Liver (tissue), 9 donors: Measurements from ENCODE around the gene PGLYRP3. TPM values are rescaled to one million over a fixed set of nuclear protein-coding genes. Genes with fewer than 3 reads are reported as not detected.

Experiments
- DNase-seq: peaks from one replicate; pipeline ENCODE4 v3.0.0-alpha.2; 2017; ENCODE audit warnings: low spot score
- H3K27ac ChIP-seq, 2 donors: one replicate each; pipeline ENCODE4 v1.7.0; 2013; ENCODE audit warnings: inconsistent platforms in 2 of 2, low read length in 2 of 2, control low read depth in 1 of 2, low read depth in 1 of 2, mild to moderate bottlenecking in 1 of 2
- H3K27me3 ChIP-seq, 4 donors: one replicate each; pipeline versions ENCODE4 v1.6.1 to v1.7.0; 2013; ENCODE audit warnings: low read length in 3 of 4, inconsistent platforms in 1 of 4, mild to moderate bottlenecking in 1 of 4, moderate library complexity in 1 of 4; ENCODE audit not compliant: control insufficient read depth in 4 of 4, insufficient read depth in 4 of 4
- H3K36me3 ChIP-seq, 4 donors: one replicate each; pipeline versions ENCODE4 v1.6.1 to v1.7.0; 2013; ENCODE audit warnings: low read length in 3 of 4, mild to moderate bottlenecking in 3 of 4, low read depth in 1 of 4, moderate library complexity in 1 of 4; ENCODE audit not compliant: control insufficient read depth in 4 of 4, insufficient read depth in 3 of 4
- H3K4me1 ChIP-seq, 4 donors: one replicate each; pipeline versions ENCODE4 v1.6.1 to v1.7.0; 2013; ENCODE audit warnings: low read length in 3 of 4, mild to moderate bottlenecking in 3 of 4, moderate library complexity in 1 of 4; ENCODE audit not compliant: control insufficient read depth in 4 of 4, insufficient read depth in 4 of 4
- H3K4me3 ChIP-seq, 3 donors: one replicate each; pipeline versions ENCODE4 v1.6.1 to v1.7.0; 2013; ENCODE audit warnings: low read length in 3 of 3, control low read depth in 1 of 3, low read depth in 1 of 3, mild to moderate bottlenecking in 1 of 3
- H3K9ac ChIP-seq, 2 donors: one replicate each; pipeline ENCODE4 v1.7.0; 2013; ENCODE audit warnings: low read length in 2 of 2, mild to moderate bottlenecking in 2 of 2, moderate library complexity in 2 of 2, control low read depth in 1 of 2, low read depth in 1 of 2
- H3K9me3 ChIP-seq, 4 donors: one replicate each; pipeline versions ENCODE4 v1.6.1 to v1.7.0; 2013; ENCODE audit warnings: low read length in 3 of 4; ENCODE audit not compliant: control insufficient read depth in 4 of 4
- EGR1 ChIP-seq, 2 donors: IDR thresholded peaks; 2 replicates each; pipeline ENCODE4 v1.6.1; 2016 to 2018; ENCODE audit warnings: antibody characterized with exemption in 2 of 2, low read depth in 2 of 2
- FOXA1 ChIP-seq: IDR thresholded peaks from 2 replicates; pipeline ENCODE4 v1.6.1; 2016; ENCODE audit warnings: antibody characterized with exemption
- FOXA2 ChIP-seq: IDR thresholded peaks from 2 replicates; pipeline ENCODE4 v1.6.1; 2016; ENCODE audit warnings: antibody characterized with exemption
- GABPA ChIP-seq, 2 donors: IDR thresholded peaks in 1 of 2; conservative IDR thresholded peaks in 1 of 2; 2 replicates each; pipeline ENCODE4 v1.6.1; 2016; ENCODE audit warnings: antibody characterized with exemption in 2 of 2, mild to moderate bottlenecking in 1 of 2, moderate library complexity in 1 of 2
- HNF4A ChIP-seq, 2 donors: conservative IDR thresholded peaks; 2 replicates each; pipeline ENCODE4 v1.6.1; 2016; ENCODE audit warnings: antibody characterized with exemption in 2 of 2, mild to moderate bottlenecking in 2 of 2
- HNF4G ChIP-seq: IDR thresholded peaks from 2 replicates; pipeline ENCODE4 v1.6.1; 2016; ENCODE audit warnings: antibody characterized with exemption
- JUND ChIP-seq, 2 donors: IDR thresholded peaks; 2 replicates each; pipeline ENCODE4 v1.6.1; 2016; ENCODE audit warnings: antibody characterized with exemption in 2 of 2
- NR2F2 ChIP-seq: IDR thresholded peaks from 2 replicates; pipeline ENCODE4 v1.6.1; 2016; ENCODE audit warnings: antibody characterized with exemption
- RAD21 ChIP-seq, 2 donors: IDR thresholded peaks; 2 replicates each; pipeline ENCODE4 v1.6.1; 2016; ENCODE audit warnings: antibody characterized with exemption in 2 of 2, mild to moderate bottlenecking in 2 of 2
- RXRA ChIP-seq, 2 donors: IDR thresholded peaks; 2 replicates each; pipeline ENCODE4 v1.6.1; 2017 to 2018; ENCODE audit warnings: antibody characterized with exemption in 2 of 2, mild to moderate bottlenecking in 1 of 2
- SP1 ChIP-seq: IDR thresholded peaks from 2 replicates; pipeline ENCODE4 v1.6.1; 2018; ENCODE audit warnings: antibody characterized with exemption, mild to moderate bottlenecking
- TAF1 ChIP-seq: conservative IDR thresholded peaks from 2 replicates; pipeline ENCODE4 v1.6.1; 2016; ENCODE audit warnings: antibody characterized with exemption, mild to moderate bottlenecking
- YY1 ChIP-seq: IDR thresholded peaks from 2 replicates; pipeline ENCODE4 v1.6.1; 2016; ENCODE audit warnings: antibody characterized with exemption, mild to moderate bottlenecking
- WGBS: extraction: QIAGEN DNeasy Blood & Tissue Kit; methylation state at CpG from one replicate; pipeline ENCODE4 v1.1.7; 2013; 5-methylcytosine and 5-hydroxymethylcytosine counted together
- polyA plus RNA-seq, 2 donors: library from polyadenylated mRNA; stranded (reverse) in 1 of 2; unstranded in 1 of 2; fragments of 200-250 nt in 1 of 2; fragments of >200 nt in 1 of 2; fragmentation: Nextera tagmentation in 1 of 2; extraction: Ambion mirVana in 1 of 2; gene quantifications; one replicate each; pipeline versions ENCODE4 v1.2.1 to v1.2.3, GENCODE V29; 2013 to 2015
- total RNA-seq, 2 donors: library from RNA; depleted of rRNA; stranded (reverse); fragments of >200 nt; gene quantifications; one replicate each; pipeline ENCODE4 v1.2.3, GENCODE V29; 2014
- TF ChIP-seq, protein P1 (sequence below): IDR thresholded peaks from 2 replicates; pipeline ENCODE4 v1.6.1; 2016; ENCODE audit warnings: antibody characterized with exemption
- TF ChIP-seq, protein P2 (sequence below): IDR thresholded peaks from 2 replicates; pipeline ENCODE4 v1.6.1; 2016; ENCODE audit warnings: antibody characterized with exemption
- TF ChIP-seq, protein P3 (sequence below): fragments of 150-350 bp; IDR thresholded peaks from 2 replicates; pipeline ENCODE4 v1.5.1; 2017; ENCODE audit warnings: improper control_type of control experiment, low read depth, low read length; ENCODE audit not compliant: missing input control
- TF ChIP-seq, protein P4 (sequence below): IDR thresholded peaks from 2 replicates; pipeline ENCODE4 v1.6.1; 2016; ENCODE audit warnings: antibody characterized with exemption, mild to moderate bottlenecking
- TF ChIP-seq, protein P5 (sequence below): IDR thresholded peaks from 2 replicates; pipeline ENCODE4 v1.6.1; 2016; ENCODE audit warnings: antibody characterized with exemption
- donor health status: healthy.
- donor health status: healthy.
- donor health status: healthy.
- donor health status: healthy.
- donor health status: healthy.

The PGLYRP3 gene
- total and polyA plus RNA-seq, 4 donors, result not detected

DNA sequence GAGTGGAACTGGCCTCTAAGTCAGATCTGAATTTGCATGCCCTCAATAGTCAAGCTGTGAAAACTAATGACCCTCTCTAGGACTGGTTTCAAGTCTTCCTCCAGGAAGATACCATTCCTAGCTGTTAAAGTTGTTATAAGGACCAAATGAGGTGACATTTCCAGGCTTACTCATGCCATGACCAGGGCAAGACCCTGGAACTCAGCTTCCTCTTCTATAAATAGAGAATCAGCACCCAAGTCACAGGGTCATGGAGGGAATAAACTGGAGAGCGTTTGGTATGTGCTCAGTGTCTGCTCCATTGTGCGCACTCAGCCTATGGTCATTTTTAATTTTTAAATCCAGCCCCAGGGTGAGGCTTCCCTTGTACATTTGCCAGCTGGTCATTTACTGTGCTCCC lies 47.4 kb upstream of the PGLYRP3 start:
- no peak overlapping the region for H3K4me3 ChIP-seq
- TF ChIP-seq EGR1 (IDR thresholded peaks at IDR 0.05; ENCODE audit: low read depth in 2 of 2), result no peak
- no peak for TF ChIP-seq RAD21 (IDR thresholded peaks at IDR 0.05)
- peak in 1 of 2 donors; percentile 34 for TF ChIP-seq RXRA (IDR thresholded peaks at IDR 0.05)
- H3K27ac ChIP-seq, result peak overlapping the region in 1 of 2 donors; percentile 73
- H3K9ac ChIP-seq, result no peak overlapping the region
- no peak for DNase-seq
- H3K27me3 ChIP-seq, result peaks cover 0 to 4% (median 0%) of the 10 kb centered on the region in 4 donors
- WGBS, result 85% methylated on average over 2 of the region's 2 CpGs
- H3K36me3 ChIP-seq, result no peaks in the 10 kb centered on the region
- peaks cover 0 to 11% (median 5%) of the 10 kb centered on the region in 4 donors for H3K4me1 ChIP-seq
- no peaks in the 10 kb centered on the region for H3K9me3 ChIP-seq

DNA sequence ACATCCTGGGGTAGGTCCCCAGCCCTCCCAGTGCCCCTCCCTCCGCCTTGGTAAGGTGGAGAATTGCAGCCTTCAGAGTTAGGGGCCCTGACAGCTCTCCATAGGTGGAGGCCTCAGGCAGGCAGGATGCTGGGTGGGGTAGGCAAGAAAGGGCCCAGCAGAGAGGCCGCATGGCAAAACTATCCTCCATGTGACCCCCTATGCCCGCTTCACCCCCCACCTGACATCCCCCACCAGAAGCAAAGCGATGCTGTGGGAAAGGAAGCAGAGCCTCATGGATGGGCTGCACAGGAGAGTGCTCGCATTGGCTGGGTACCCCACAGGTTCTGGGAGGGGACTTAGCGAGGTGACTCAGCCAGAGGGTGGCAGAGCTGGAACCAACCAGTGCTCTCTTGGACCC lies 46.5 kb upstream of the PGLYRP3 start:
- WGBS, result 95% methylated on average over 6 of the region's 6 CpGs
- no peaks in the 10 kb centered on the region for H3K27me3 ChIP-seq
- peaks cover 0 to 11% (median 5%) of the 10 kb centered on the region in 4 donors for H3K4me1 ChIP-seq
- no peak for DNase-seq
- no peaks in the 10 kb centered on the region for H3K36me3 ChIP-seq
- no peaks in the 10 kb centered on the region for H3K9me3 ChIP-seq
- no peak overlapping the region for H3K4me3 ChIP-seq
- TF ChIP-seq, protein P1, sequence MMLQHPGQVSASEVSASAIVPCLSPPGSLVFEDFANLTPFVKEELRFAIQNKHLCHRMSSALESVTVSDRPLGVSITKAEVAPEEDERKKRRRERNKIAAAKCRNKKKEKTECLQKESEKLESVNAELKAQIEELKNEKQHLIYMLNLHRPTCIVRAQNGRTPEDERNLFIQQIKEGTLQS, result no peak
- no peak for TF ChIP-seq TAF1
- H3K9ac ChIP-seq, result no peak overlapping the region
- H3K27ac ChIP-seq, result peak overlapping the region in 1 of 2 donors; percentile 73

DNA sequence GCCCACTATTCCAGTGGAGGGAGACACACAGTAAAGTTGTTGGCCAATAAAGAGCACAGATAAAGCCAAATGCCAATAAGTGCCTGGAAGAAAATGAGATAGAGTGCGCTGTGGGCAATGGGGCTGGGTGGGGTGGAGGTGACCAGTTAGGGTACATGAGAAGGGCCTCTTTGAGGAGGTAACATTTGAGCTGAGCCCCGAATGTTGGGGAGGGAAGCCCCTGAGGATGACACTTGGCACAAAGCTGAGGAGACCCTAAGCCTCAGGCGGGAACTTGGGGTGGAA lies 45.9 kb upstream of the PGLYRP3 start:
- peak overlapping the region; percentile 11 to 73 for H3K27ac ChIP-seq

More for the DNA sequence above, 45.9 kb upstream of the PGLYRP3 start:
- no peak overlapping the region for H3K4me3 ChIP-seq
- H3K36me3 ChIP-seq, result no peaks in the 10 kb centered on the region
- H3K27me3 ChIP-seq, result no peaks in the 10 kb centered on the region
- WGBS, result 94% methylated on average over 3 of the region's 3 CpGs
- H3K9me3 ChIP-seq, result no peaks in the 10 kb centered on the region
- no peak for DNase-seq
- H3K4me1 ChIP-seq, result peaks cover 0 to 11% (median 5%) of the 10 kb centered on the region in 4 donors
- TF ChIP-seq, protein P2, sequence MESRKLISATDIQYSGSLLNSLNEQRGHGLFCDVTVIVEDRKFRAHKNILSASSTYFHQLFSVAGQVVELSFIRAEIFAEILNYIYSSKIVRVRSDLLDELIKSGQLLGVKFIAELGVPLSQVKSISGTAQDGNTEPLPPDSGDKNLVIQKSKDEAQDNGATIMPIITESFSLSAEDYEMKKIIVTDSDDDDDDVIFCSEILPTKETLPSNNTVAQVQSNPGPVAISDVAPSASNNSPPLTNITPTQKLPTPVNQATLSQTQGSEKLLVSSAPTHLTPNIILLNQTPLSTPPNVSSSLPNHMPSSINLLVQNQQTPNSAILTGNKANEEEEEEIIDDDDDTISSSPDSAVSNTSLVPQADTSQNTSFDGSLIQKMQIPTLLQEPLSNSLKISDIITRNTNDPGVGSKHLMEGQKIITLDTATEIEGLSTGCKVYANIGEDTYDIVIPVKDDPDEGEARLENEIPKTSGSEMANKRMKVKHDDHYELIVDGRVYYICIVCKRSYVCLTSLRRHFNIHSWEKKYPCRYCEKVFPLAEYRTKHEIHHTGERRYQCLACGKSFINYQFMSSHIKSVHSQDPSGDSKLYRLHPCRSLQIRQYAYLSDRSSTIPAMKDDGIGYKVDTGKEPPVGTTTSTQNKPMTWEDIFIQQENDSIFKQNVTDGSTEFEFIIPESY, result no peak
- TF ChIP-seq, protein P3, sequence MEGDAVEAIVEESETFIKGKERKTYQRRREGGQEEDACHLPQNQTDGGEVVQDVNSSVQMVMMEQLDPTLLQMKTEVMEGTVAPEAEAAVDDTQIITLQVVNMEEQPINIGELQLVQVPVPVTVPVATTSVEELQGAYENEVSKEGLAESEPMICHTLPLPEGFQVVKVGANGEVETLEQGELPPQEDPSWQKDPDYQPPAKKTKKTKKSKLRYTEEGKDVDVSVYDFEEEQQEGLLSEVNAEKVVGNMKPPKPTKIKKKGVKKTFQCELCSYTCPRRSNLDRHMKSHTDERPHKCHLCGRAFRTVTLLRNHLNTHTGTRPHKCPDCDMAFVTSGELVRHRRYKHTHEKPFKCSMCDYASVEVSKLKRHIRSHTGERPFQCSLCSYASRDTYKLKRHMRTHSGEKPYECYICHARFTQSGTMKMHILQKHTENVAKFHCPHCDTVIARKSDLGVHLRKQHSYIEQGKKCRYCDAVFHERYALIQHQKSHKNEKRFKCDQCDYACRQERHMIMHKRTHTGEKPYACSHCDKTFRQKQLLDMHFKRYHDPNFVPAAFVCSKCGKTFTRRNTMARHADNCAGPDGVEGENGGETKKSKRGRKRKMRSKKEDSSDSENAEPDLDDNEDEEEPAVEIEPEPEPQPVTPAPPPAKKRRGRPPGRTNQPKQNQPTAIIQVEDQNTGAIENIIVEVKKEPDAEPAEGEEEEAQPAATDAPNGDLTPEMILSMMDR, result no peak
- TF ChIP-seq, protein P4, sequence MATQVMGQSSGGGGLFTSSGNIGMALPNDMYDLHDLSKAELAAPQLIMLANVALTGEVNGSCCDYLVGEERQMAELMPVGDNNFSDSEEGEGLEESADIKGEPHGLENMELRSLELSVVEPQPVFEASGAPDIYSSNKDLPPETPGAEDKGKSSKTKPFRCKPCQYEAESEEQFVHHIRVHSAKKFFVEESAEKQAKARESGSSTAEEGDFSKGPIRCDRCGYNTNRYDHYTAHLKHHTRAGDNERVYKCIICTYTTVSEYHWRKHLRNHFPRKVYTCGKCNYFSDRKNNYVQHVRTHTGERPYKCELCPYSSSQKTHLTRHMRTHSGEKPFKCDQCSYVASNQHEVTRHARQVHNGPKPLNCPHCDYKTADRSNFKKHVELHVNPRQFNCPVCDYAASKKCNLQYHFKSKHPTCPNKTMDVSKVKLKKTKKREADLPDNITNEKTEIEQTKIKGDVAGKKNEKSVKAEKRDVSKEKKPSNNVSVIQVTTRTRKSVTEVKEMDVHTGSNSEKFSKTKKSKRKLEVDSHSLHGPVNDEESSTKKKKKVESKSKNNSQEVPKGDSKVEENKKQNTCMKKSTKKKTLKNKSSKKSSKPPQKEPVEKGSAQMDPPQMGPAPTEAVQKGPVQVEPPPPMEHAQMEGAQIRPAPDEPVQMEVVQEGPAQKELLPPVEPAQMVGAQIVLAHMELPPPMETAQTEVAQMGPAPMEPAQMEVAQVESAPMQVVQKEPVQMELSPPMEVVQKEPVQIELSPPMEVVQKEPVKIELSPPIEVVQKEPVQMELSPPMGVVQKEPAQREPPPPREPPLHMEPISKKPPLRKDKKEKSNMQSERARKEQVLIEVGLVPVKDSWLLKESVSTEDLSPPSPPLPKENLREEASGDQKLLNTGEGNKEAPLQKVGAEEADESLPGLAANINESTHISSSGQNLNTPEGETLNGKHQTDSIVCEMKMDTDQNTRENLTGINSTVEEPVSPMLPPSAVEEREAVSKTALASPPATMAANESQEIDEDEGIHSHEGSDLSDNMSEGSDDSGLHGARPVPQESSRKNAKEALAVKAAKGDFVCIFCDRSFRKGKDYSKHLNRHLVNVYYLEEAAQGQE, result no peak
- TF ChIP-seq FOXA1 (no peak), SP1 (no peak), RXRA (IDR thresholded peaks at IDR 0.05) (no peak), TAF1 (no peak), GABPA (IDR thresholded peaks at IDR 0.05 in 1 of 2, conservative IDR thresholded peaks at IDR 0.05 in 1 of 2) (no peak), YY1 (no peak), HNF4A (conservative IDR thresholded peaks at IDR 0.05) (no peak), RAD21 (IDR thresholded peaks at IDR 0.05) (no peak), HNF4G (no peak), NR2F2 (no peak), FOXA2 (no peak), JUND (IDR thresholded peaks at IDR 0.05) (no peak), EGR1 (IDR thresholded peaks at IDR 0.05; ENCODE audit: low read depth in 2 of 2) (no peak)
- TF ChIP-seq, protein P1, result no peak
- TF ChIP-seq, protein P5, sequence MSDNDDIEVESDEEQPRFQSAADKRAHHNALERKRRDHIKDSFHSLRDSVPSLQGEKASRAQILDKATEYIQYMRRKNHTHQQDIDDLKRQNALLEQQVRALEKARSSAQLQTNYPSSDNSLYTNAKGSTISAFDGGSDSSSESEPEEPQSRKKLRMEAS, result no peak
- H3K9ac ChIP-seq, result no peak overlapping the region
